ENCODE measurements around the gene CRYL1. TPM values are rescaled to one million over a fixed set of nuclear protein-coding genes. Genes with fewer than 3 reads are reported as not detected.

Gene CRYL1
- total and polyA plus RNA-seq, 2 of the 13 experiments (the other 11 are each of a cell fraction or from before 2014, with no cell fraction given) = 57.2 to 115 TPM

DNA sequence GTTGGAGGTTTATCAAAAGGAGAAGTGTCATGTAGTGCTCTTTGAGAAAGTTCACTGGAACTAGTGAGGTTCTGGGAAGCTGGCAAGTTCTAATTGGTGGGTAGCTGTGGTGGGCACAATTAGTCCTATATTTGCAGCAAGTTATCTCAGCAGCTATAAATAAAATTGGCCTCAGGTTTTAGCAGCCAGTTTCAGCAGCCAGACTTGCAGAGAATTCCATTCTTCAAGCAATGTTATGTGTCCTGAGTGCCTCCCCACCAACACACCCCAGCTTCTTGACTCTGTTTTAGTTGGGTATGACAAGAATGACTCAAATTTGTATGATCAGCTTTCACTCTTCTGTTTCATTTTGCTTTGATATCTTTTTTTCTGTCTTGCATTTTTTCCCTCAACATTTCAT is 46.0 kb upstream of the CRYL1 start:
- H4K20me1 ChIP-seq (ENCODE audit: insufficient read depth, low read length) = no peaks in the 10 kb centered on the region
- H3K27me3 ChIP-seq (ENCODE audit: control insufficient read depth in 1 of 2, insufficient read depth in 2 of 2, low read length in 2 of 2) = no peaks in the 10 kb centered on the region
- no peak overlapping the region for H3K27ac ChIP-seq (ENCODE audit: extremely low read length, insufficient read depth, low read length)
- in situ Hi-C loops (cut with HindIII; ENCODE audit: extremely low pct_ligation_motif_present, low pct_unique_long_range_greater_than_20kb) (no loop called here), intact Hi-C loops (cut with micrococcal nuclease; ENCODE audit: unreplicated experiment) (no loop called here)
- TF ChIP-seq PRPF4 (IDR thresholded peaks at IDR 0.05; ENCODE audit: low read depth, low read length, poor library complexity, severe bottlenecking) (no peak), ZNF407 (CRISPR knock-in tag; IDR thresholded peaks at IDR 0.05; ENCODE audit: not compliant biosample characterization) (no peak), SNRNP70 (IDR thresholded peaks at IDR 0.05; ENCODE audit: low read depth, low read length) (no peak), ZFP1 (CRISPR knock-in tag; IDR thresholded peaks at IDR 0.05) (no peak)
- 0 out of 5 replicates have a peak, but pooled peaks cover 0 to 3% of the 10 kb centered on the region in 2 experiments for H3K36me3 ChIP-seq (replicated peaks in 1 of 2; ENCODE audit: control insufficient read depth in 1 of 2, insufficient read depth in 2 of 2, low read length in 2 of 2)
- DNase-seq (ENCODE audit: low spot score) = no peak
- H2AFZ ChIP-seq (ENCODE audit: low read length) = no peak overlapping the region
- no TSS peak for BruUV-seq (replicated peaks)
- no peaks in the 10 kb centered on the region for H3K9me3 ChIP-seq (ENCODE audit: low read length)
- no peak overlapping the region for H3K4me3 ChIP-seq (replicated peaks in 1 of 3; ENCODE audit: insufficient read depth in 1 of 3, low read depth in 2 of 3, low read length in 3 of 3)
- H3K4me2 ChIP-seq (ENCODE audit: low read depth, low read length) = no peak overlapping the region
- no peak overlapping the region for H3K9ac ChIP-seq (ENCODE audit: insufficient read depth, low read depth, low read length)
- CTCF ChIA-PET (ENCODE audit: low intra/inter-chr PET ratio, low total read pairs) = no interaction called here
- H3K79me2 ChIP-seq (ENCODE audit: insufficient read depth, low read length) = peaks cover 9% of the 10 kb centered on the region
- peaks cover 15% of the 10 kb centered on the region for H3K4me1 ChIP-seq (ENCODE audit: insufficient read depth, low read length)
- POLR2A ChIA-PET = no interaction called here
- ATAC-seq = no peak
- FAIRE-seq = no peak

Measured in HepG2 (cell line).